Measurements from ENCODE around the gene MMP24.

GRCh38 chr20:35286899-35287508 lies 60.5 kb downstream of the MMP24 start:
- TF ChIP-seq POLR2A (IDR thresholded peaks at IDR 0.05) (no peak), CTCF (IDR thresholded peaks at IDR 0.05) (no peak)

Measured in uterus (tissue), 2 donors.